Thoracic aorta (tissue), 2 donors: ENCODE results near the gene CLASP2. TPM values are rescaled to one million over a fixed set of nuclear protein-coding genes. Genes with fewer than 3 reads are reported as not detected.

Experiments used
- ATAC-seq: fragments of 150-250 bp; one replicate; pipeline ENCODE4 v1.8.0; 2017; ENCODE audit warnings: low read depth; ENCODE audit not compliant: insufficient number of reproducible peaks, low FRiP score
- DNase-seq: peaks from one replicate; pipeline ENCODE4 v3.0.0-alpha.2; 2020; ENCODE audit warnings: low spot score
- H3K27ac ChIP-seq, 2 donors: fragments of 200-600 bp; sonication (generic); 1 replicate in 1 of 2; 2 replicates in 1 of 2; pipeline ENCODE4 v1.5.1; 2016; ENCODE audit warnings: mild to moderate bottlenecking in 2 of 2, moderate library complexity in 2 of 2
- H3K27me3 ChIP-seq: fragments of 200-600 bp; sonication (generic); replicated peaks from 2 replicates; pipeline ENCODE4 v1.6.0; 2016; ENCODE audit warnings: mild to moderate bottlenecking; ENCODE audit not compliant: insufficient read depth
- H3K36me3 ChIP-seq: fragments of 200-600 bp; sonication (generic); one replicate; pipeline ENCODE4 v1.5.1; 2016
- H3K4me1 ChIP-seq, 2 donors: fragments of 200-600 bp; sonication (generic); 1 replicate in 1 of 2; 2 replicates in 1 of 2; pipeline versions ENCODE4 v1.5.1 to v1.6.0; 2016; ENCODE audit warnings: low read depth in 2 of 2, mild to moderate bottlenecking in 1 of 2; ENCODE audit not compliant: control insufficient read depth in 1 of 2
- H3K4me3 ChIP-seq: fragments of 200-600 bp; sonication (generic); 2 replicates; pipeline ENCODE4 v1.5.1; 2016; ENCODE audit warnings: mild to moderate bottlenecking
- H3K9me3 ChIP-seq: fragments of 200-600 bp; sonication (generic); 2 replicates; pipeline ENCODE4 v1.5.1; 2016
- CTCF ChIP-seq: fragments of 200-600 bp; sonication (generic); IDR thresholded peaks from one replicate; pipeline ENCODE4 v1.5.1; 2019; ENCODE audit warnings: antibody characterized with exemption
- total RNA-seq, 2 donors: library from RNA; depleted of rRNA; stranded (reverse); fragments of >200 nt; gene quantifications; one replicate each; pipeline versions ENCODE4 v1.1.0 to v1.2.3, GENCODE V29; 2016

Gene CLASP2
- total RNA-seq, 2 donors from 2014 or later: 122 to 126 TPM

- no peak for DNase-seq
- Histone ChIP-seq H3K4me1 (peaks cover 5 to 6% of the 10 kb centered on the region in 2 donors), H3K27me3 (no peaks in the 10 kb centered on the region), H3K36me3 (peaks cover 3% of the 10 kb centered on the region), H3K27ac (no peak overlapping the region), H3K9me3 (no peaks in the 10 kb centered on the region), H3K4me3 (no peak overlapping the region)
- no peak for ATAC-seq
- no peak for TF ChIP-seq CTCF
Observed at GRCh38 chr3:33642806-33643205, 75.2 kb downstream of the CLASP2 start.

GRCh38 chr3:33639889-33640288 is 78.2 kb downstream of the CLASP2 start:
- no peaks in the 10 kb centered on the region for H3K27me3 ChIP-seq
- H3K36me3 ChIP-seq: no peaks in the 10 kb centered on the region
- DNase-seq (no peak), ATAC-seq (no peak)
- H3K4me1 ChIP-seq: peaks cover 0 to 6% of the 10 kb centered on the region in 2 donors
- no peak overlapping the region for H3K27ac ChIP-seq
- H3K4me3 ChIP-seq: no peak overlapping the region
- H3K9me3 ChIP-seq: no peaks in the 10 kb centered on the region
- no peak for TF ChIP-seq CTCF

- H3K27me3 ChIP-seq: no peaks in the 10 kb centered on the region
- no peak for TF ChIP-seq CTCF
Observed at GRCh38 chr3:33637482-33637881, 80.6 kb downstream of the CLASP2 start.

GRCh38 chr3:33636125-33636850 is 81.8 kb downstream of the CLASP2 start:
- H3K4me3 ChIP-seq: no peak overlapping the region
- H3K36me3 ChIP-seq: no peaks in the 10 kb centered on the region
- H3K27ac ChIP-seq: no peak overlapping the region
- H3K4me1 ChIP-seq: no peaks in the 10 kb centered on the region
- peak; percentile 60 for TF ChIP-seq CTCF
- H3K27me3 ChIP-seq: no peaks in the 10 kb centered on the region
- no peaks in the 10 kb centered on the region for H3K9me3 ChIP-seq
- DNase-seq: no peak
- no peak for ATAC-seq

More at GRCh38 chr3:33637482-33637881, 80.6 kb downstream of the CLASP2 start:
- Histone ChIP-seq H3K4me3 (no peak overlapping the region), H3K27ac (no peak overlapping the region), H3K9me3 (no peaks in the 10 kb centered on the region), H3K36me3 (no peaks in the 10 kb centered on the region), H3K4me1 (no peaks in the 10 kb centered on the region)
- ATAC-seq: no peak
- no peak for DNase-seq

GRCh38 chr3:33634262-33634661 is 83.8 kb downstream of the CLASP2 start:
- Histone ChIP-seq H3K9me3 (no peaks in the 10 kb centered on the region), H3K27ac (no peak overlapping the region), H3K36me3 (no peaks in the 10 kb centered on the region), H3K4me3 (no peak overlapping the region), H3K27me3 (no peaks in the 10 kb centered on the region), H3K4me1 (no peaks in the 10 kb centered on the region)
- no peak for DNase-seq
- ATAC-seq: no peak
- no peak for TF ChIP-seq CTCF
